Ammon's horn (tissue), 1 donor: Measurements from ENCODE around the gene NEDD4.
A peak's percentile ranks its signal among the peaks of the same experiment; 100 is the strongest.
"Not testable (repeated sequence)": the region's sequence is repeated elsewhere in the genome, so short reads cannot be mapped to it uniquely, and the experiment has no call there.

ENCODE experiments used
- DNase-seq: peaks from one replicate; pipeline ENCODE4 v3.0.0-alpha.2; 2016; ENCODE audit warnings: low spot score

NEDD4 gene

GRCh38 chr15:56004281-56004680, 10.9 kb upstream of the NEDD4 start:
- not testable (repeated sequence) for DNase-seq

- DNase-seq = not testable (repeated sequence)
Observed at GRCh38 chr15:56003777-56004176, 10.4 kb upstream of the NEDD4 start.

- DNase-seq = not testable (repeated sequence)
Observed at GRCh38 chr15:56003277-56003676, 9.9 kb upstream of the NEDD4 start.

- no peak for DNase-seq
Observed at GRCh38 chr15:56001471-56002078, 8.2 kb upstream of the NEDD4 start.

GRCh38 chr15:55999658-56000057, 6.2 kb upstream of the NEDD4 start:
- no peak for DNase-seq

GRCh38 chr15:55998478-55998877, 5.1 kb upstream of the NEDD4 start:
- no peak for DNase-seq

DNA sequence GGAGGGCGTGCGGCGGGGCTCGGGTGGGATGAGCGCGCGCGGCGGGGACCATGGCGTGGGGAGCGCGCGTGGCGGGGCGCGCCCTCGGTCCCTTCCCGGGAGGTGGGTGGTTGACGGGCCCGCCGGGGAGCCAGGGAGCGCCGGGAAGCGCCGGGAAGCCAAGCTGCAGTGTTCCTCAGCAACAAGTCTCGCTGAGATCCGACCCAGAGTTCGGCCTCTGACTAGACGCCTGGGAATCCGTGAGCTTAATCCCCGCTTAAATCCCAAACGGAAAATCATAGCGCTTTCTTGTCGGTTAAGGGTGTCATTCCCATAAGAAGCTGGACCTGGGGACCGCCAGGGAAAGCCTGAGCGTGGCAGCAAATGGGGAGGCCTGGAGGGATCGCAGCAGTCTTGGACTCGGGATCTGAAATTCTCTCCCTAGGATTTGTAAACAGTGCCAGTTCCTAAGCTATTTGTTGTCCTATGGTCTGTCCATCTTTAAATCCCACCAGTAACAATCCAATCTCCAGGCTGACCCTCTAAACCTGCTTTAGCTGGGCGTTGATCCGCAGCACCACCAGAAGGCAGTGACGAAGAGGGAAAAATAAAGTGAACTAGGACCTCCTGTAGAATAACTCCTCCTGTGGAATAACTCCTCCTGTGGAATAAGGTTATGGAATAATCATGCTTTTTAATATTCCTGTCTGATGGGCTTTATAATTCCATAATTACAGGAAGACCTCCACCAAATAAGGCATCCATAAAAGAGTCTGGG, 570 bp upstream of the NEDD4 start:
- peak; percentile 35 for DNase-seq

- DNase-seq = no peak
Observed at GRCh38 chr15:55992769-55993110, 672 bp downstream of the NEDD4 start.

GRCh38 chr15:55991802-55992768, 1.3 kb downstream of the NEDD4 start:
- DNase-seq = no peak

GRCh38 chr15:55990998-55991397, 2.4 kb downstream of the NEDD4 start:
- no peak for DNase-seq

DNA sequence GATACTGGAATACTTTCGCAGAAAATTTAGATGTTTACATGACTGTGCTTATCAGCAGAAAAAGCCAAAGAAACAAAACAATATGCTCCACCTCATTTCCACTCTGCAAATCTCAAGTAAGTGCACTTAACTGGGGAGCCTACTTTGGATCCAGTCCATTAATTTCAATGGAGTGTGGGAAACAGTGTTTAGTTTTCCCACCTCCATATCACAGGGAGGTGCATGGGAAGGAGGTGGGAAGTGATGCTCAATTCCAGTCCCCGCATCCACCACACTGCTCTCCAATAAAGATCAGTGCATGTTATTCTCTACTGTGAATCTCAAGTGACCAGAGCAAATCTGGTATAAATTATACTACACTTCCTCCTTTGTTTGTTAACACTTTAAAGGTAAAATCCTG, 2.9 kb downstream of the NEDD4 start:
- DNase-seq = no peak

DNA sequence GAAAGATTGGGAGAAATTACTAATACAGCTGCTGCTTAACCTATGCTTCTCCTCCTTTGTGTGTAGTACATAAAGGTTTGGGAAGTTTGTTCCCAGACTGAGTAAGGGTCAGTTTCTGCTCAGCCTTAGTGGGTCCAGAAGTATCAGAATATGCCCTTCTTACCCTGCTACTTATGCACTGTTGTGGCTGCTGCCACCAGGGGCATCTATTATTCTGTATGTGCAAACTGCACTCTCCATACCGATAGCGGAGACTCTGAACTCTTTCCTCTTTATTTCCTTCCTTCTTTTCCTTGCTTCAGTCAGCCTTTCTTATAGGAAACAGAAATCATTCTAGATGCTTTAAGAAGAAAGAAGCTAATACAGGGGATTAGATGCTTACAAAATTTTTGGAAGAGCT, 4.0 kb downstream of the NEDD4 start:
- no peak for DNase-seq

GRCh38 chr15:55981582-55982249, 11.7 kb downstream of the NEDD4 start:
- DNase-seq = no peak

- DNase-seq = no peak
Observed at GRCh38 chr15:55980511-55980910, 12.9 kb downstream of the NEDD4 start.

- no peak for DNase-seq
Observed at GRCh38 chr15:55977231-55977630, 16.2 kb downstream of the NEDD4 start.

DNA sequence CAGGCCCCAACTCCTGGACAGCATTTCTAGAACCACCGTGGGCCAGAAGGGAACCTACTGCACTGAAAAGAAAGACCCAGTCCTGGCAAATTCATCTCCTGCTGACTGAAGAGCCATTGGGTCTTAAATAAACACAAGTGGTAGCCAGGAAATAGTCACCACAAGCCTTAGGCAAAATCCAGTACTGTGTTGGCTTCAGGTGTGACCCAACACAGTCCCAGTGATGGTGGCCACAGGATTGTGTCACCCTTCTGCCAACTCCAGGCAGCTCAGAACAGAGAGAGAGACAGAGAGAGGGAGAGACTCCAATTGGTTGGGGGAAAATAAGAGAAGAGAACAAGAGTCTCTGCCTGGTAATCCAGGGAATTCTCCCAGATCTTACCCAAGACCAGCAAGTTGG, 23.1 kb downstream of the NEDD4 start:
- no peak for DNase-seq

GRCh38 chr15:55969582-55969981, 23.8 kb downstream of the NEDD4 start:
- no peak for DNase-seq

DNA sequence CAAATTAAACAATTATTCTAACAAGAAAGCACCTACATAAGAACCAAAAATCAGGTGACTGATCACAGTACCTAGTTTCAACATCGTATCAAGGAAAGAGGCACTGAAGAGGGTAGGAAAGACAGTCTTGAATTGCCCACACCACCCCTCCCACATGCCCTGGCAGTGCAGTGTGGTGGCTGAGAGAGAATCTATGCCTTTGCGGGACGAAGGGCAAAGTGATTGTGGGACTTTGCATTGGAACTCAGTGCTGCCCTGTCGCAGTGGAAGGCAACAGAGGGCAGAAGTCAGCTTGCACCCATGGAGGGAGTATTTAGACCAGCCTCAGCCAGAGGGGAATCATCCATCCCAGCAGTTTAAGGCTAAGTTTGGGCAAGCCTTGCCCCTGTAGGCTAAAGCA, 24.5 kb downstream of the NEDD4 start:
- no peak for DNase-seq

- DNase-seq = no peak
Observed at GRCh38 chr15:55965091-55965490, 28.3 kb downstream of the NEDD4 start.

GRCh38 chr15:55960946-55961345, 32.5 kb downstream of the NEDD4 start:
- DNase-seq = no peak

- DNase-seq = no peak
Observed at GRCh38 chr15:55959744-55960447, 33.5 kb downstream of the NEDD4 start.

- no peak for DNase-seq
Observed at GRCh38 chr15:55958349-55958748, 35.1 kb downstream of the NEDD4 start.
